Activated naive CD8-positive, alpha-beta T cell treated with anti-CD3 and anti-CD28 coated beads, Interleukin-2, amount 50 U/mL, for 24 hours (primary cell): ENCODE data around the gene DRAP1.
A peak's percentile ranks its signal among the peaks of the same experiment; 100 is the strongest.
"Not testable (repeated sequence)": the region's sequence is repeated elsewhere in the genome, so short reads cannot be mapped to it uniquely, and the experiment has no call there.

Source experiments
- ATAC-seq: fragments of 150-1000 bp; cut with Tn5 transposase; one replicate; pipeline ENCODE4 v1.10.0; 2021
- DNase-seq: peaks from one replicate; pipeline ENCODE4 v3.0.0; 2021
- H3K27ac Mint-ChIP-seq: one replicate; pipeline ENCODE4 v1.8.0; 2021; ENCODE audit warnings: mild to moderate bottlenecking, mixed read lengths
- H3K27me3 Mint-ChIP-seq: one replicate; pipeline ENCODE4 v1.8.0; 2021; ENCODE audit warnings: mixed read lengths
- H3K36me3 Mint-ChIP-seq: one replicate; pipeline ENCODE4 v1.8.0; 2021; ENCODE audit warnings: low read depth, mixed read lengths
- H3K4me1 Mint-ChIP-seq: one replicate; pipeline ENCODE4 v1.8.0; 2021; ENCODE audit warnings: mixed read lengths
- H3K4me3 Mint-ChIP-seq: one replicate; pipeline ENCODE4 v1.8.0; 2021; ENCODE audit warnings: mild to moderate bottlenecking, moderate library complexity, mixed read lengths
- H3K9me3 Mint-ChIP-seq: one replicate; pipeline ENCODE4 v1.8.0; 2021; ENCODE audit warnings: mixed read lengths

Gene DRAP1

GRCh38 chr11:65883058-65883761 is 36.0 kb upstream of the DRAP1 start:
- DNase-seq (no peak), ATAC-seq (no peak)
- peaks cover 28% of the 10 kb centered on the region for H3K36me3 Mint-ChIP-seq
- no peaks in the 10 kb centered on the region for H3K9me3 Mint-ChIP-seq
- no peak overlapping the region for H3K4me3 Mint-ChIP-seq
- H3K27ac Mint-ChIP-seq = no peak overlapping the region
- H3K27me3 Mint-ChIP-seq = no peaks in the 10 kb centered on the region
- H3K4me1 Mint-ChIP-seq = peaks cover 70% of the 10 kb centered on the region

GRCh38 chr11:65883786-65884715 is 35.2 kb upstream of the DRAP1 start:
- Mint-ChIP-seq H3K4me3 (no peak overlapping the region), H3K27me3 (no peaks in the 10 kb centered on the region), H3K9me3 (no peaks in the 10 kb centered on the region), H3K36me3 (peaks cover 28% of the 10 kb centered on the region), H3K4me1 (peaks cover 70% of the 10 kb centered on the region), H3K27ac (peak overlapping the region; percentile 64)
- no peak for ATAC-seq
- DNase-seq = no peak

DNA sequence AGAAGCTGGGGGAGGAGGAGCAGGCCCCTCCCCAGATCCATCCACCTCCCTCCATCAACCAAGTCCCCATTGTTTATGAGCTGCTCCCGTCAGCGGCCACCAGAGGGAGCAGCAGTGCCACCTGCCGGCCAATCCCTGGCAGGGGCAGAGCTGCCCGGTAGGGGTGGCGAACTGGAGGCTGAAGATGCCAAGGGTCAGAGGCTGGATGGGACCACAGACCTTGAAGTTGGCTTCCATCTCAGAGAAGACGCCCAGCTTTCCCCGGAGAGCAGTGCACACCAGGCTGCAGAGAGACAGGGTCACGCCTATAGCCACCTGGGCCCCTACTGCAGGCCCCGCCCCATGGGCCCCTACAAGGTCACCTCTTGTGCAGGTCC is 34.5 kb upstream of the DRAP1 start:
- ATAC-seq (peak; percentile 47), DNase-seq (peak; percentile 86)
- Mint-ChIP-seq H3K4me1 (peaks cover 70% of the 10 kb centered on the region), H3K27ac (peak overlapping the region; percentile 64), H3K9me3 (no peaks in the 10 kb centered on the region), H3K36me3 (peaks cover 28% of the 10 kb centered on the region), H3K4me3 (no peak overlapping the region), H3K27me3 (no peaks in the 10 kb centered on the region)

GRCh38 chr11:65885231-65885630 is 34.0 kb upstream of the DRAP1 start:
- Mint-ChIP-seq H3K9me3 (no peaks in the 10 kb centered on the region), H3K36me3 (peaks cover 28% of the 10 kb centered on the region), H3K27ac (no peak overlapping the region), H3K4me3 (no peak overlapping the region), H3K4me1 (peaks cover 70% of the 10 kb centered on the region), H3K27me3 (no peaks in the 10 kb centered on the region)
- ATAC-seq = no peak
- no peak for DNase-seq

GRCh38 chr11:65885808-65886536 is 33.3 kb upstream of the DRAP1 start:
- peaks cover 28% of the 10 kb centered on the region for H3K36me3 Mint-ChIP-seq
- ATAC-seq (no peak), DNase-seq (no peak)
- H3K4me1 Mint-ChIP-seq = peaks cover 64% of the 10 kb centered on the region
- H3K27ac Mint-ChIP-seq = peak overlapping the region; percentile 91
- H3K9me3 Mint-ChIP-seq = no peaks in the 10 kb centered on the region
- no peaks in the 10 kb centered on the region for H3K27me3 Mint-ChIP-seq
- H3K4me3 Mint-ChIP-seq = peak overlapping the region; percentile 98

DNA sequence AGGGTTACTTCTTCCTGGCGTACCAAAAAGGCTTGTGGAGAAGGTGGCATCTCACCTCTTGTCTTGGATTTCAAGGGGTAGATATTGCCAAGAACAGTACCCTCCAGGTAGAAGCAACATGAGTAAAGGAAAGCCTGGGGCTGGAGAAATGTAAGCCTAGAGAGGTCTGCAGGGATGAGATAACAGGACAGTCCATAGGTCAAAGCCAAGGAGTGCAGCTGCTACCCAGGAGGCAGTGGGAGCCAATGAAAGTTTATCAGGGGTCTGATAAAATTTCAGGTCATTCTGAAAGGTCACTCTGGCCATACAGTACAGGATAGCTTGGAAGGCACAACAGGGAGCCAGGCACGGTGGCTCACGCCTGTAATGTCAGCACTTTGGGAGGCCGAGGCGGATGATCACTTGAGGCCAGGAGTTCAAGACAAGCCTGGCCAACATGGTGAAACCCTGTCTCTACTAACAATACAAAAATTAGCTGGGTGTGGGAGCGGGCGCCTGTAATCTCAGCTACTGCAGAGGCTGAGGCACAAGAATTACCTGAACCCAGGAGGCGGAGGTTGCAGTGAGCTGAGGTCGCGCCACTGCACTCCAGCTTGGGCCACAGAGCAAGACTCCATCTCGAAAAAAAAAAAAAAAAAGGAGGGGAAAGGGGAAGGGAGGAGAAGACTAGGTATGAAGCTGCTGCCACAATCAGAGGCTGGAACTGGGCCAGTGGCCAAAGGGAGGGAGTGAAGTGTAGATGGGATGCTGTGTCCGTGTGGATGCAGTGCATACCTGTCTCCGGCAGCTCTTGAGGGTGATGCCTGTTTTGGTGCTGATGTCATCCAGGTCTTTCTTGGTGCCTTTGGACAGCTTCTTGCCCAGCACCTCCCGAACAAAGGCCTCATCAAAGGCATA is 32.2 kb upstream of the DRAP1 start:
- Mint-ChIP-seq H3K4me1 (peaks cover 60% of the 10 kb centered on the region), H3K27ac (peak overlapping the region; percentile 91), H3K4me3 (peak overlapping the region; percentile 98)

DNA sequence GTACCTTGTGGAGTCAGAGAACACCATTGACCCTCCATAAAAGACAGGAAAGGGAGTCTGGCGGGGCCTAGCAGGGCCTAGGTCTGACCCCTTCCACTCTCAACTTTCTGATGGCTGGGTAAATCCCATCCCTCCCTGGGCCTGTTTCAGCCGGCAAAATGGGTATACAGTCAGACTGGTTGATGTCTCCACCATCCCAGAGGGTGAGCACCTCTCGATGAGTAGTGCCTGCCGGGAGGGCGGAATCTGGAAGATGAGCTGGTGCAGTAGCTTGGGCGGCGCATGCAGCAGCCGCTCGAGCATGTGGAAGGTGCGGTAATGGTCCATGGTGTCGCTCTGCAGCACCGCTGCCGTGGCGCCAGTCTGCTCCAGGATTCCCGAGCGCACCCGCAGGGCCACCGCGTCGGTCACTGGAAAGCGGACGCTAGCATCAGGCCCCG is 31.5 kb upstream of the DRAP1 start:
- Mint-ChIP-seq H3K4me1 (peaks cover 65% of the 10 kb centered on the region), H3K27ac (peak overlapping the region; percentile 91), H3K27me3 (no peaks in the 10 kb centered on the region), H3K36me3 (peaks cover 38% of the 10 kb centered on the region), H3K4me3 (peak overlapping the region; percentile 98), H3K9me3 (no peaks in the 10 kb centered on the region)
- DNase-seq (no peak), ATAC-seq (no peak)

More for the DNA sequence above, 32.2 kb upstream of the DRAP1 start:
- H3K27me3 Mint-ChIP-seq = no peaks in the 10 kb centered on the region
- ATAC-seq (no peak), DNase-seq (no peak)
- H3K36me3 Mint-ChIP-seq = peaks cover 31% of the 10 kb centered on the region
- no peaks in the 10 kb centered on the region for H3K9me3 Mint-ChIP-seq

- Mint-ChIP-seq H3K27ac (peak within 1 kb of the TSS; percentile 91), H3K4me3 (peak within 1 kb of the TSS; percentile 98), H3K4me1 (peaks cover 71% of the 10 kb centered on the region), H3K36me3 (peaks cover 41% of the 10 kb centered on the region), H3K27me3 (no peaks in the 10 kb centered on the region), H3K9me3 (no peaks in the 10 kb centered on the region)
- ATAC-seq (peak; percentile 60), DNase-seq (peak; percentile 98)
Measured at GRCh38 chr11:65888163-65888814, 30.9 kb upstream of the DRAP1 start, which contains the start of gene FIBP. TSS of gene FIBP (minus strand) at chr11:65888471. CDS start at chr11:65888418, 53 bp downstream.

DNA sequence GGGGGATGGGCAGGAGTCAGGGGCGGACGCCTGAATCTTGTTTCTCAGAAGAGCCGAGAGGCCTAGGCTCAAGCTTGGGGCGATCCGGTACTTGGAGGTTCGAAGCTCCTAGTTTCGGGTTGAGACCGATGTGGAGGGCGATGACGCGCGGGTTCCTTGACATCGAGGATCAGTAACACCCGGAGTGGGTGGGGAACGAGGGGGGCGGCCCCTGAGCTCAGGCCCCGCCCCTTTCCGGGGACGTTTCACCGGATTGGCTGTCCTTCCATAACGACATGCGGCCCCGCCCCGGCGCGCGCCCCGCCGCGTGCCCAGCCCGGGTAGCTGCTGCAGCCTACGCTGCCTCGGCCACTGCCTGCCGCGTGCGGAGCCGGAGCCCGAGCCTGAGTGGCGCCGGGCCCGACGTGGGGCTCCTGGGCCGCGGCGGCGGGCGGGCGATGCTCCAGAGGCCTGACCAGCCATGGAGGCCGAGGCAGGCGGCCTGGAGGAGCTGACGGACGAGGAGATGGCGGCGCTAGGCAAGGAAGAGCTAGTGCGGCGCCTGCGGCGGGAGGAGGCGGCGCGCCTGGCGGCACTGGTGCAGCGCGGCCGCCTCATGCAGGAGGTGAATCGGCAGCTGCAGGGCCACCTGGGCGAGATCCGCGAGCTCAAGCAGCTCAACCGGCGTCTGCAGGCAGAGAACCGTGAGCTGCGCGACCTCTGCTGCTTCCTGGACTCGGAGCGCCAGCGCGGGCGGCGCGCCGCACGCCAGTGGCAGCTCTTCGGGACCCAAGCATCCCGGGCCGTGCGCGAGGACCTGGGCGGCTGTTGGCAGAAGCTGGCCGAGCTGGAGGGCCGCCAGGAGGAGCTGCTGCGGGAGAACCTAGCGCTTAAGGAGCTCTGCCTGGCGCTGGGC is 28.7 kb upstream of the DRAP1 start, which contains the start of gene CCDC85B:
CCDC85B (plus strand) TSS at position 350 of the 895 bp plus-strand sequence; CDS start at position 461, 111 bp downstream.
- Mint-ChIP-seq H3K4me1 (peaks cover 73% of the 10 kb centered on the region), H3K27ac (peak within 1 kb of the TSS; percentile 91), H3K4me3 (peak within 1 kb of the TSS; percentile 98), H3K9me3 (no peaks in the 10 kb centered on the region), H3K36me3 (peaks cover 32% of the 10 kb centered on the region), H3K27me3 (no peaks in the 10 kb centered on the region)
- DNase-seq = peak; percentile 98
- peak; percentile 49 for ATAC-seq

DNA sequence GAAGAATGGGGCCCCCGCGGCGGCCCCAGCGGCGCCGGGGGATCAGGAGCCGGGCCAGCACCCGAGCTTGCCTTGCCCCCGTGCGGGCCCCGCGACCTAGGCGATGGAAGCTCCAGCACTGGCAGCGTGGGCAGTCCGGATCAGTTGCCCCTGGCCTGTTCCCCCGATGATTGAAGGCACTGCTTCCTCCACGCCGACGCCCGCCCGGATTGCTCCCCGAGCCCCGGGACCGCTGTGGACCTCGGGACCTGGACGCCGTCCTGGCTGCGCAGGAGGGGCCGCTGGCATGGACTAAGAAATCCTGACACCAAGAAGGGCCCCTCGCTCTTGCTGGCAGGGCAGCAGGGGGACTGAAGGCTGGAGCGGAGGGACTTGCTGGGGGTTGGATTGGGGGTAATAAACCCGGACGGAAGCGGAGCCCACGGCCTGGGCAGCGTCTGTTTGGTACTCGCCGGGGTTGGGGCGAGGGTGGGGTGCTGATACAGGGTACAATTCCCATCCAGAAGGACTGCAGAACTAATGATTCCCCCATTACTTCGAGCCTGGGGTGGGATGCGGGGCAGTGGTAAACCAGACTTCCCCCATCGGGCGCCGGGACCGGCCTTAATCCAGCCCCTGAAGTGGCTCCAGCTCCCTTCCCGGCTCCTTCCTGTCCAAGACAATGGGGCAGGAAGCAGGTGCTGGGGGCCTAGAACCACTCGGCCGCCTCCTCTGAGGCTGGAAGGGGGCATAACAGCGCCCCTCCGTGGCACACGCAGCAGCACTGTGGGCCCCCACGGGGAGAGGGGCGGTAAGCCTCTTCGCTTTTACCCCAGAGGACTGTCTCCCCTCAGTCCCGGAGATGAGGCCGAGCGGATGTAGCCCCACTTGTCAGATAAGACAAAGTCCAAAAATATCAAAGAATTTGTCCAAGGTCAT is 27.7 kb upstream of the DRAP1 start:
- peak overlapping the region; percentile 77 for H3K27ac Mint-ChIP-seq
- peaks cover 77% of the 10 kb centered on the region for H3K4me1 Mint-ChIP-seq
- DNase-seq (peak; percentile 60), ATAC-seq (peak; percentile 11)
- no peaks in the 10 kb centered on the region for H3K27me3 Mint-ChIP-seq
- H3K4me3 Mint-ChIP-seq = peak overlapping the region; percentile 98
- H3K36me3 Mint-ChIP-seq = peaks cover 38% of the 10 kb centered on the region
- no peaks in the 10 kb centered on the region for H3K9me3 Mint-ChIP-seq

- H3K36me3 Mint-ChIP-seq = peaks cover 36% of the 10 kb centered on the region
- H3K27ac Mint-ChIP-seq = peak overlapping the region; percentile 77
- H3K9me3 Mint-ChIP-seq, H3K27me3 Mint-ChIP-seq: not testable (repeated sequence)
- peaks cover 77% of the 10 kb centered on the region for H3K4me1 Mint-ChIP-seq
- peak; percentile 22 for ATAC-seq
- DNase-seq = peak; percentile 61
- peak overlapping the region; percentile 98 for H3K4me3 Mint-ChIP-seq
Measured at GRCh38 chr11:65892137-65892540, 27.1 kb upstream of the DRAP1 start.
